ENCODE results near the gene GGTLC3.
"Not testable (repeated sequence)": the region's sequence is repeated elsewhere in the genome, so short reads cannot be mapped to it uniquely, and the experiment has no call there.

Gene GGTLC3

GRCh38 chr22:18527752-18528596 is 10.0 kb upstream of the GGTLC3 start, which contains the start of gene TMEM191B:
TMEM191B (plus strand) TSS chr22:18527802; CDS start chr22:18527981, 179 bp downstream.
- H3K4me3 ChIP-seq (replicated peaks; ENCODE audit: low read depth, low read length), result peak within 1 kb of the TSS; percentile 15; the same call in 1 of the 2 replicates
- not testable (repeated sequence) for DNase-seq (ENCODE audit: extremely low read depth, low read depth)

- not testable (repeated sequence) for DNase-seq (ENCODE audit: extremely low read depth, low read depth); H3K4me3 ChIP-seq (replicated peaks; ENCODE audit: low read depth, low read length)
Measured at GRCh38 chr22:18523328-18523727, 5.4 kb upstream of the GGTLC3 start.

GRCh38 chr22:18522762-18523161 is 4.8 kb upstream of the GGTLC3 start:
- DNase-seq (ENCODE audit: extremely low read depth, low read depth); H3K4me3 ChIP-seq (replicated peaks; ENCODE audit: low read depth, low read length): not testable (repeated sequence)

GRCh38 chr22:18513454-18513853 is 4.5 kb downstream of the GGTLC3 start:
- DNase-seq (ENCODE audit: extremely low read depth, low read depth), result not testable (repeated sequence)

GRCh38 chr22:18512378-18512777 is 5.6 kb downstream of the GGTLC3 start:
- H3K4me3 ChIP-seq (replicated peaks; ENCODE audit: low read depth, low read length); DNase-seq (ENCODE audit: extremely low read depth, low read depth): not testable (repeated sequence)

More at GRCh38 chr22:18513454-18513853, 4.5 kb downstream of the GGTLC3 start:
- H3K4me3 ChIP-seq (replicated peaks; ENCODE audit: low read depth, low read length), result not testable (repeated sequence)

GRCh38 chr22:18511327-18511726 is 6.6 kb downstream of the GGTLC3 start:
- H3K4me3 ChIP-seq (replicated peaks; ENCODE audit: low read depth, low read length); DNase-seq (ENCODE audit: extremely low read depth, low read depth): not testable (repeated sequence)

- H3K4me3 ChIP-seq (replicated peaks; ENCODE audit: low read depth, low read length); DNase-seq (ENCODE audit: extremely low read depth, low read depth): not testable (repeated sequence)
Measured at GRCh38 chr22:18496227-18496626, 21.7 kb downstream of the GGTLC3 start.
